Right renal cortex interstitium (tissue), 3 donors: Measurements from ENCODE around the gene NOL4L. TPM values are rescaled to one million over a fixed set of nuclear protein-coding genes. Genes with fewer than 3 reads are reported as not detected.

Experiments used
- DNase-seq, 3 donors: peaks; one replicate each; pipeline ENCODE4 v3.0.0-alpha.2; 2013; ENCODE audit warnings: low read depth in 3 of 3, low spot score in 2 of 3
- polyA plus RNA-seq, 3 donors: library from polyadenylated mRNA; unstranded; fragments of 120-200 nt; gene quantifications; one replicate each; pipeline ENCODE4 v1.2.1, GENCODE V29; 2013; ENCODE audit not compliant: insufficient read length in 3 of 3

Gene NOL4L
- polyA plus RNA-seq, 3 donors, result 42.5 to 47.7 (median 43.3) TPM

GRCh38 chr20:32488066-32488838 lies 96.9 kb downstream of the NOL4L start:
- no peak for DNase-seq

- DNase-seq, result no peak
These were observed 97.8 kb downstream of the NOL4L start for GRCh38 chr20:32487381-32487780.

- DNase-seq, result no peak
These were observed 99.2 kb downstream of the NOL4L start for GRCh38 chr20:32485770-32486478.

GRCh38 chr20:32484958-32485769 lies 100.0 kb downstream of the NOL4L start:
- peak in 1 of 3 donors; percentile 78 for DNase-seq

GRCh38 chr20:32484225-32484957 lies 100.7 kb downstream of the NOL4L start:
- no peak for DNase-seq

- peak in 1 of 3 donors; percentile 67 for DNase-seq
These were observed 101.5 kb downstream of the NOL4L start for GRCh38 chr20:32483351-32484224.

GRCh38 chr20:32482442-32483261 lies 102.5 kb downstream of the NOL4L start:
- DNase-seq, result no peak

GRCh38 chr20:32482143-32482441 lies 103.0 kb downstream of the NOL4L start:
- DNase-seq, result no peak

GRCh38 chr20:32481311-32482142 lies 103.6 kb downstream of the NOL4L start:
- no peak for DNase-seq

- DNase-seq, result no peak
These were observed 104.5 kb downstream of the NOL4L start for GRCh38 chr20:32480371-32481241.

GRCh38 chr20:32479697-32480171 lies 105.4 kb downstream of the NOL4L start:
- no peak for DNase-seq

- no peak for DNase-seq
These were observed 106.1 kb downstream of the NOL4L start for GRCh38 chr20:32479012-32479411.

GRCh38 chr20:32478576-32478975 lies 106.6 kb downstream of the NOL4L start:
- DNase-seq, result no peak

GRCh38 chr20:32477594-32478512 lies 107.3 kb downstream of the NOL4L start:
- DNase-seq, result no peak

GRCh38 chr20:32476684-32477593 lies 108.2 kb downstream of the NOL4L start:
- no peak for DNase-seq
